WTC11 (cell line): ENCODE results near the gene PDE8A.

Experiments
- AFF4 ChIP-seq: sonication (generic); formaldehyde crosslinking; IDR thresholded peaks from 2 replicates; pipeline ENCODE4 v1.8.1; 2023; ENCODE audit warnings: mild to moderate bottlenecking, missing genetic modification reagents, borderline replicate concordance
- ARID4B ChIP-seq: sonication (generic); formaldehyde crosslinking; IDR thresholded peaks from 2 replicates; pipeline ENCODE4 v1.8.0; 2023; ENCODE audit warnings: missing genetic modification reagents, mild to moderate bottlenecking, borderline replicate concordance
- CTCF ChIP-seq: fragments of 200-600 bp; IDR thresholded peaks from 2 replicates; pipeline ENCODE4 v1.8.0; 2022; ENCODE audit warnings: antibody characterized with exemption
- KAT7 ChIP-seq: sonication (generic); formaldehyde crosslinking; IDR thresholded peaks from 2 replicates; pipeline ENCODE4 v1.8.1; 2023; ENCODE audit warnings: missing genetic modification reagents, mild to moderate bottlenecking, borderline replicate concordance
- MAX ChIP-seq: sonication (generic); formaldehyde crosslinking; IDR thresholded peaks from 2 replicates; pipeline ENCODE4 v1.8.0; 2022; ENCODE audit warnings: mild to moderate bottlenecking, missing genetic modification reagents
- NR3C1 ChIP-seq: sonication (generic); formaldehyde crosslinking; conservative IDR thresholded peaks from 2 replicates; pipeline ENCODE4 v1.8.1; 2023; ENCODE audit warnings: low read depth, mild to moderate bottlenecking, missing genetic modification reagents
- STAT6 ChIP-seq: sonication (generic); formaldehyde crosslinking; conservative IDR thresholded peaks from 2 replicates; pipeline ENCODE4 v1.8.1; 2023; ENCODE audit warnings: mild to moderate bottlenecking, low read depth, missing genetic modification reagents, moderate library complexity
- ZNF121 ChIP-seq: sonication (generic); formaldehyde crosslinking; IDR thresholded peaks from 2 replicates; pipeline ENCODE4 v1.8.0; 2023; ENCODE audit warnings: missing genetic modification reagents

- TF ChIP-seq MAX (no peak), CTCF (no peak), ARID4B (CRISPR knock-in tag) (no peak), AFF4 (CRISPR knock-in tag) (no peak), STAT6 (CRISPR knock-in tag) (no peak), NR3C1 (CRISPR knock-in tag) (no peak), ZNF121 (CRISPR knock-in tag) (no peak), KAT7 (CRISPR knock-in tag) (no peak)
Measured at GRCh38 chr15:85025516-85026251, 44.0 kb downstream of the PDE8A start.
